Measurements from ENCODE around the gene MINDY4. TPM values are rescaled to one million over a fixed set of nuclear protein-coding genes. Genes with fewer than 3 reads are reported as not detected.

Gene MINDY4
- total RNA-seq, 2 experiments from 2014 or later, result 0.36 to 0.60 TPM

DNA sequence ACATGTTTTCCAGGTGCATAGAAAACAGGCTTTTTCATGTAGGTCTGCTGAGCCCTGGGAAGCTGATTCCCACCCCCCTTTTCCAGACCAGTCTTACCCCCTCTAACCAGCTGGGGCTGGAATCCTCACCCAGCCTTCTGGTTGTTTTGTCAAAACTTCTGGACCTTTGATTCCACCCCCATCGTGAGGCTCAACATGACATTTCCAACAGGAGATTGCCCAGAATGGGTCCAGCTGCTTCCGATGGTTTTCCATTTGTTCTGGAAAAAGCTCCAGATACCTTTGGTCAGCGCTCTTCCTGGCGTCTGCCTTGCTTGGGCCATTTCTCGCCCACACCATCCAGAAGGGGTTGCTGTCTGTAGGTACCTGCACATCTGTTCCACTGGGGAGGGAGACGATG, 41.5 kb downstream of the MINDY4 start:
- H3K4me3 ChIP-seq (ENCODE audit: low read length), result no peak overlapping the region
- no peak overlapping the region for H3K4me3 Mint-ChIP-seq
- H3K36me3 ChIP-seq (ENCODE audit: insufficient read depth, low read length), result no peaks in the 10 kb centered on the region
- no peaks in the 10 kb centered on the region for H3K9me3 ChIP-seq (ENCODE audit: control insufficient read depth in 1 of 2, insufficient read depth in 1 of 2, low read length in 2 of 2)
- no peaks in the 10 kb centered on the region for H3K27me3 ChIP-seq (ENCODE audit: control insufficient read depth in 1 of 2, insufficient read depth in 2 of 2, low read length in 2 of 2)
- H3K4me1 ChIP-seq (ENCODE audit: insufficient read depth, low read length), result no peaks in the 10 kb centered on the region
- TF ChIP-seq, protein P1, sequence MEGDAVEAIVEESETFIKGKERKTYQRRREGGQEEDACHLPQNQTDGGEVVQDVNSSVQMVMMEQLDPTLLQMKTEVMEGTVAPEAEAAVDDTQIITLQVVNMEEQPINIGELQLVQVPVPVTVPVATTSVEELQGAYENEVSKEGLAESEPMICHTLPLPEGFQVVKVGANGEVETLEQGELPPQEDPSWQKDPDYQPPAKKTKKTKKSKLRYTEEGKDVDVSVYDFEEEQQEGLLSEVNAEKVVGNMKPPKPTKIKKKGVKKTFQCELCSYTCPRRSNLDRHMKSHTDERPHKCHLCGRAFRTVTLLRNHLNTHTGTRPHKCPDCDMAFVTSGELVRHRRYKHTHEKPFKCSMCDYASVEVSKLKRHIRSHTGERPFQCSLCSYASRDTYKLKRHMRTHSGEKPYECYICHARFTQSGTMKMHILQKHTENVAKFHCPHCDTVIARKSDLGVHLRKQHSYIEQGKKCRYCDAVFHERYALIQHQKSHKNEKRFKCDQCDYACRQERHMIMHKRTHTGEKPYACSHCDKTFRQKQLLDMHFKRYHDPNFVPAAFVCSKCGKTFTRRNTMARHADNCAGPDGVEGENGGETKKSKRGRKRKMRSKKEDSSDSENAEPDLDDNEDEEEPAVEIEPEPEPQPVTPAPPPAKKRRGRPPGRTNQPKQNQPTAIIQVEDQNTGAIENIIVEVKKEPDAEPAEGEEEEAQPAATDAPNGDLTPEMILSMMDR (IDR thresholded peaks at IDR 0.05), result no peak
- H3K27ac Mint-ChIP-seq, result no peak overlapping the region
- no peaks in the 10 kb centered on the region for H3K36me3 Mint-ChIP-seq (ENCODE audit: low read depth)
- H3K27ac ChIP-seq (ENCODE audit: low read depth in 1 of 2, low read length in 2 of 2), result no peak overlapping the region
- ATAC-seq (ENCODE audit: poor library complexity) (no peak), DNase-seq (no peak)
- no peaks in the 10 kb centered on the region for H3K4me1 Mint-ChIP-seq (ENCODE audit: low read depth)
- no peaks in the 10 kb centered on the region for H3K27me3 Mint-ChIP-seq
- ChIA-PET POLR2A (no interaction called here), CTCF (no interaction called here)
- intact Hi-C loops (cut with DNase I, micrococcal nuclease), result no loop called here
- H3K9me3 Mint-ChIP-seq, result no peaks in the 10 kb centered on the region

DNA sequence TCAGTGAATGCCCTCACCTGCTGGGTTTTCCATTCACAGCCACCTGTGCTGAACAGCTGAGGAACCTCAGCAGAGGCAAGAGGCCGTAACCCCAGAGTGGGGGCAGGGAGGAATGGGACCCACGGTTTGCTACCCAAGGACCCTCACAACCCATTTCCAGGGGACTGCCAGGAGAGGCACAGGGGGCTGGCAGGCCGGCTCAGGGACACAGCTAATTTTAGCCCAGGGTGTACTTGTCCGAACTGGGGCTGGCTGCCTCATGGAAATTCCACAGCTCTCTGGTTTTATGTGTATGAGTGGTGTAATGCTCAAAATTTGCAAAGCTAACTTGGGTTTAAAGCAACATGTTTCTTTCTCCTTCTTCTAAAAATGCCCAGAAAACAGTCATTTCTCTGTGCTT, 42.2 kb downstream of the MINDY4 start:
- no peaks in the 10 kb centered on the region for H3K9me3 ChIP-seq (ENCODE audit: control insufficient read depth in 1 of 2, insufficient read depth in 1 of 2, low read length in 2 of 2)
- no peaks in the 10 kb centered on the region for H3K4me1 ChIP-seq (ENCODE audit: insufficient read depth, low read length)

DNA sequence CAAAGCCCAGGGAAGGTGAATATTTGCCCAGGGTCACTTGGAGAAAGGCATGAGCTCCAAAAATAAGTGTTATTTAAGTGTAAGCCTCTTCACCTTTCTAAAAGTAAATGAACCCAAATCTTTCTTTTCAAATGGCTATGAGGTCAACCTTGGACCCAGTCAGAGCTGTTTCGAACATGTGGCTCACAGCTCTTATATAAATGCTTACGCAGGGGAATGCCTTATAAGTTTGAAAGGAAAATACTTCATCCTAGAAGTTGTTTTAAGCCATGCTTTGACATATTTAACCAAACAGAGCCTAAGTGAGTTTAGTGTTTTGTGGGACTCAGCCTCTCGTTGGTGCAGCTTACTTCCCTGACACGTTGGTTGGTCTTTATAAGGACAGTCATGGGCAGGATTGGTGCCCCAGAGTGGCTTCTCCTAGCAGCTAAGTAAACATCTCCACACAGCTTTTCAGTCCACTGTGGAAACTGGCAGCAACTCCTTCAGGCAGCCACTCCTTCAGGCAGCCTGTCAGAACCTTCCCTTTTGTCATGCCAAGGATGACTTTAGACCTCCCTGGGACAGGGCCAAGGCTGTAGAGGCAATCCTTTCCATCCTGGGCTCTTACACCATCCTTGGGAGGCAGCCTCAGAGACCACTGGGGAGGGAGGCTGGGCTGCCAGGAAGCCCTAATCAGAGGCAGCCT, 43.6 kb downstream of the MINDY4 start:
- POLR2A ChIA-PET, result no interaction called here
- TF ChIP-seq, protein P1 (IDR thresholded peaks at IDR 0.05), result no peak
- H3K36me3 ChIP-seq (ENCODE audit: insufficient read depth, low read length), result no peaks in the 10 kb centered on the region
- no peaks in the 10 kb centered on the region for H3K36me3 Mint-ChIP-seq (ENCODE audit: low read depth)
- H3K4me3 ChIP-seq (ENCODE audit: low read length), result no peak overlapping the region
- no peaks in the 10 kb centered on the region for H3K9me3 ChIP-seq (ENCODE audit: control insufficient read depth in 1 of 2, insufficient read depth in 1 of 2, low read length in 2 of 2)
- no peak overlapping the region for H3K4me3 Mint-ChIP-seq
- H3K4me1 Mint-ChIP-seq (ENCODE audit: low read depth), result no peaks in the 10 kb centered on the region
- CTCF ChIA-PET, result no interaction called here
- H3K9me3 Mint-ChIP-seq, result no peaks in the 10 kb centered on the region
- H3K27me3 ChIP-seq (ENCODE audit: control insufficient read depth in 1 of 2, insufficient read depth in 2 of 2, low read length in 2 of 2), result no peaks in the 10 kb centered on the region
- H3K27ac ChIP-seq (ENCODE audit: low read depth in 1 of 2, low read length in 2 of 2), result no peak overlapping the region
- DNase-seq (no peak), ATAC-seq (ENCODE audit: poor library complexity) (no peak)
- no peak overlapping the region for H3K27ac Mint-ChIP-seq
- no peaks in the 10 kb centered on the region for H3K4me1 ChIP-seq (ENCODE audit: insufficient read depth, low read length)
- no peaks in the 10 kb centered on the region for H3K27me3 Mint-ChIP-seq
- intact Hi-C loops (cut with DNase I, micrococcal nuclease), result no loop called here

More for the DNA sequence above, 42.2 kb downstream of the MINDY4 start:
- Mint-ChIP-seq H3K9me3 (no peaks in the 10 kb centered on the region), H3K36me3 (ENCODE audit: low read depth) (no peaks in the 10 kb centered on the region), H3K4me1 (ENCODE audit: low read depth) (no peaks in the 10 kb centered on the region), H3K27me3 (no peaks in the 10 kb centered on the region), H3K4me3 (no peak overlapping the region), H3K27ac (no peak overlapping the region)
- Histone ChIP-seq H3K27me3 (ENCODE audit: control insufficient read depth in 1 of 2, insufficient read depth in 2 of 2, low read length in 2 of 2) (no peaks in the 10 kb centered on the region), H3K27ac (ENCODE audit: low read depth in 1 of 2, low read length in 2 of 2) (no peak overlapping the region), H3K36me3 (ENCODE audit: insufficient read depth, low read length) (no peaks in the 10 kb centered on the region), H3K4me3 (ENCODE audit: low read length) (no peak overlapping the region)
- CTCF ChIA-PET, result no interaction called here
- intact Hi-C loops (cut with DNase I, micrococcal nuclease), result no loop called here
- ATAC-seq (ENCODE audit: poor library complexity) (no peak), DNase-seq (no peak)
- POLR2A ChIA-PET, result no interaction called here
- TF ChIP-seq, protein P1 (IDR thresholded peaks at IDR 0.05), result no peak

Data from CD4-positive, alpha-beta T cell (primary cell).